ENCODE results near the gene PTGDS. TPM values are rescaled to one million over a fixed set of nuclear protein-coding genes. Genes with fewer than 3 reads are reported as not detected.
A peak's percentile ranks its signal among the peaks of the same experiment; 100 is the strongest.

The PTGDS gene
- total and polyA plus RNA-seq, 10 of the 15 experiments (the other 5 are each of a cell fraction or from before 2014, with no cell fraction given) = not detected

GRCh38 chr9:137030538-137031527 is 53.5 kb downstream of the PTGDS start:
- ChIA-PET RAD21 (ENCODE audit: unreplicated experiment) (interaction anchor here (0.5 to 2.1 kb wide), 4 partner anchors 37 to 264 kb away, joined by 3 to 15 read pairs (median 4); no protein-coding TSS in a partner anchor), CTCF (interaction anchor here (1.1 to 4.7 kb wide), 13 partner anchors 16 to 243 kb away, joined by 4 to 65 read pairs (median 7); partner anchors contain the start of genes AJM1, C8G, CLIC3 and PAXX), POLR2A (interaction anchor here (0.5 kb wide), 1 partner anchor 11 kb away, joined by 4 read pairs; no protein-coding TSS in a partner anchor), SMC1A (ENCODE audit: uncharacterized antibody, unreplicated experiment) (interaction anchor here (2.1 to 5.2 kb wide), 2 partner anchors 83 kb away, joined by 14 to 77 read pairs; no protein-coding TSS in a partner anchor)
- Histone ChIP-seq H3K36me3 (ENCODE audit: control insufficient read depth in 2 of 2, insufficient read depth in 2 of 2, low read length in 1 of 2) (no peaks in the 10 kb centered on the region), H3K27me3 (replicated peaks in 1 of 2; ENCODE audit: control insufficient read depth in 2 of 2, insufficient read depth in 2 of 2, low read length in 1 of 2) (peaks cover 0 to 2% of the 10 kb centered on the region in 2 experiments; a peak in 2 of 4 replicates), H3K9ac (ENCODE audit: control insufficient read depth, insufficient read depth, low read length) (no peak overlapping the region), H3K4me2 (ENCODE audit: control insufficient read depth, insufficient read depth) (peak overlapping the region; percentile 30; the same call in 1 of the 2 replicates), H3K4me1 (ENCODE audit: control insufficient read depth, insufficient read depth, low read length) (peaks cover 50% of the 10 kb centered on the region), H3K9me3 (replicated peaks; ENCODE audit: control insufficient read depth, insufficient read depth, low read length) (no peaks in the 10 kb centered on the region), H3K27ac (ENCODE audit: control insufficient read depth, insufficient read depth) (no peak overlapping the region), H2AFZ (ENCODE audit: control insufficient read depth, low read depth, low read length) (no peak overlapping the region), H3K4me3 (no peak overlapping the region), H3K79me2 (ENCODE audit: control insufficient read depth, insufficient read depth, low read length) (no peaks in the 10 kb centered on the region), H4K20me1 (ENCODE audit: control insufficient read depth, insufficient read depth) (no peaks in the 10 kb centered on the region)
- intact Hi-C loops (cut with micrococcal nuclease; ENCODE audit: unreplicated experiment) = no loop called here
- FAIRE-seq (no peak), ATAC-seq (no peak), DNase-seq (ENCODE audit: low read depth, low spot score) (peak; percentile 42)
- TF ChIP-seq NRF1 (conservative IDR thresholded peaks at IDR 0.05; ENCODE audit: low read depth, low read length) (no peak), RUNX3 (IDR thresholded peaks at IDR 0.05; ENCODE audit: low read length) (peak; percentile 55), EGR1 (IDR thresholded peaks at IDR 0.05; ENCODE audit: borderline replicate concordance in 1 of 2, low read depth in 2 of 2, low read length in 2 of 2) (peak in 1 of 2 experiments; percentile 61; a peak in 2 of 3 replicates), MEF2A (IDR thresholded peaks at IDR 0.05; ENCODE audit: insufficient read depth, low read depth, low read length) (no peak), TCF7 (IDR thresholded peaks at IDR 0.05; ENCODE audit: borderline replicate concordance) (no peak), MEF2B (IDR thresholded peaks at IDR 0.05; ENCODE audit: partially characterized antibody, poor library complexity, severe bottlenecking) (no peak)
- in situ Hi-C loops (cut with MboI) = no loop called here
- no TSS peak for BruUV-seq (replicated peaks)
- 3% methylated on average over 65 of the region's 65 CpGs for WGBS (ENCODE audit: insufficient coverage, insufficient replicate concordance, low lambda C conversion rate, missing lambda C conversion rate)

Other genes starting within 250 kb of the PTGDS start
Only the 7 nearest of the 37 such genes appear.
- 84.3 and 97.3 TPM in 2 replicates for gene FBXW5, start 32.8 kb upstream of the PTGDS start, total RNA-seq (2014; rRNA removed)
- gene FBXW5, start 32.8 kb upstream of the PTGDS start, total RNA-seq (2014; rRNA removed; fragmentation: Illumina TruSeq; extraction: Trizol) = 11.7 and 15.5 TPM in 2 replicates
- 70.4 and 73.0 TPM in 2 replicates for gene FBXW5, start 32.8 kb upstream of the PTGDS start, total RNA-seq (2021)
- gene FBXW5, start 32.8 kb upstream of the PTGDS start, polyA plus RNA-seq (2011; rRNA removed) = 10.6 and 29.8 TPM in 2 replicates
- gene FBXW5, start 32.8 kb upstream of the PTGDS start, polyA plus RNA-seq (2014; fragmentation: Illumina TruSeq; extraction: Trizol) = 0.68 and 5.0 TPM in 2 replicates
- 1 to 10 TPM in 1 of 2 experiments, under 1 TPM in 1; 0.21 to 1.4 TPM for gene FBXW5, start 32.8 kb upstream of the PTGDS start, polyA plus RNA-seq (2014; fragmentation: Nextera tagmentation; extraction: Ambion mirVana)
- 67.3 and 79.6 TPM in 2 replicates for gene FBXW5, start 32.8 kb upstream of the PTGDS start, polyA plus RNA-seq (2014; rRNA removed)
- gene FBXW5, start 32.8 kb upstream of the PTGDS start, polyA plus RNA-seq (2016; fragmentation: Nextera tagmentation; extraction: Ambion mirVana) = 10 to 100 TPM; 59.2 to 63.4 TPM
- not detected in 2 replicates for gene C8G, start 32.3 kb upstream of the PTGDS start, total RNA-seq (2014; rRNA removed)
- gene C8G, start 32.3 kb upstream of the PTGDS start, total RNA-seq (2014; rRNA removed; fragmentation: Illumina TruSeq; extraction: Trizol) = not detected in 2 replicates
- 0.64 and 0.69 TPM in 2 replicates for gene C8G, start 32.3 kb upstream of the PTGDS start, total RNA-seq (2021)
- gene C8G, start 32.3 kb upstream of the PTGDS start, polyA plus RNA-seq (2011; rRNA removed) = not detected in 2 replicates
- gene C8G, start 32.3 kb upstream of the PTGDS start, polyA plus RNA-seq (2014; fragmentation: Illumina TruSeq; extraction: Trizol) = not detected in 2 replicates
- gene C8G, start 32.3 kb upstream of the PTGDS start, polyA plus RNA-seq (2014; fragmentation: Nextera tagmentation; extraction: Ambion mirVana) = not detected
- gene C8G, start 32.3 kb upstream of the PTGDS start, polyA plus RNA-seq (2014; rRNA removed) = 0.26 and 1.5 TPM in 2 replicates
- gene C8G, start 32.3 kb upstream of the PTGDS start, polyA plus RNA-seq (2016; fragmentation: Nextera tagmentation; extraction: Ambion mirVana) = under 1 TPM in 1 of 2 experiments, not detected in 1; 0.50 TPM
- gene LCN12, start 25.2 kb upstream of the PTGDS start, total RNA-seq (2014; rRNA removed) = 0.40 TPM in 1 of 2 replicates, not detected in the other
- gene LCN12, start 25.2 kb upstream of the PTGDS start, total RNA-seq (2014; rRNA removed; fragmentation: Illumina TruSeq; extraction: Trizol) = not detected in 2 replicates
- gene LCN12, start 25.2 kb upstream of the PTGDS start, total RNA-seq (2021) = 0.64 TPM in 1 of 2 replicates, not detected in the other
- 0.20 and 0.48 TPM in 2 replicates for gene LCN12, start 25.2 kb upstream of the PTGDS start, polyA plus RNA-seq (2011; rRNA removed)
- 0.25 TPM in 1 of 2 replicates, not detected in the other for gene LCN12, start 25.2 kb upstream of the PTGDS start, polyA plus RNA-seq (2014; fragmentation: Illumina TruSeq; extraction: Trizol)
- gene LCN12, start 25.2 kb upstream of the PTGDS start, polyA plus RNA-seq (2014; fragmentation: Nextera tagmentation; extraction: Ambion mirVana) = not detected
- gene LCN12, start 25.2 kb upstream of the PTGDS start, polyA plus RNA-seq (2014; rRNA removed) = 0.06 and 0.41 TPM in 2 replicates
- under 1 TPM; 0.33 to 0.44 TPM for gene LCN12, start 25.2 kb upstream of the PTGDS start, polyA plus RNA-seq (2016; fragmentation: Nextera tagmentation; extraction: Ambion mirVana)
- gene LCNL1, start 5.5 kb downstream of the PTGDS start, total RNA-seq (2014; rRNA removed) = not detected in 2 replicates
- not detected in 2 replicates for gene LCNL1, start 5.5 kb downstream of the PTGDS start, total RNA-seq (2014; rRNA removed; fragmentation: Illumina TruSeq; extraction: Trizol)
- not detected in 2 replicates for gene LCNL1, start 5.5 kb downstream of the PTGDS start, total RNA-seq (2021)
- gene LCNL1, start 5.5 kb downstream of the PTGDS start, polyA plus RNA-seq (2011; rRNA removed) = not detected in 2 replicates
- not detected in 2 replicates for gene LCNL1, start 5.5 kb downstream of the PTGDS start, polyA plus RNA-seq (2014; fragmentation: Illumina TruSeq; extraction: Trizol)
- not detected for gene LCNL1, start 5.5 kb downstream of the PTGDS start, polyA plus RNA-seq (2014; fragmentation: Nextera tagmentation; extraction: Ambion mirVana)
- not detected in 2 replicates for gene LCNL1, start 5.5 kb downstream of the PTGDS start, polyA plus RNA-seq (2014; rRNA removed)
- gene LCNL1, start 5.5 kb downstream of the PTGDS start, polyA plus RNA-seq (2016; fragmentation: Nextera tagmentation; extraction: Ambion mirVana) = not detected
- 30.9 and 44.3 TPM in 2 replicates for gene PAXX, start 14.9 kb downstream of the PTGDS start, total RNA-seq (2014; rRNA removed)
- 10.5 and 14.7 TPM in 2 replicates for gene PAXX, start 14.9 kb downstream of the PTGDS start, total RNA-seq (2014; rRNA removed; fragmentation: Illumina TruSeq; extraction: Trizol)
- 47.7 and 49.3 TPM in 2 replicates for gene PAXX, start 14.9 kb downstream of the PTGDS start, total RNA-seq (2021)
- 6.2 and 10.9 TPM in 2 replicates for gene PAXX, start 14.9 kb downstream of the PTGDS start, polyA plus RNA-seq (2011; rRNA removed)
- gene PAXX, start 14.9 kb downstream of the PTGDS start, polyA plus RNA-seq (2014; fragmentation: Illumina TruSeq; extraction: Trizol) = 1.4 and 4.1 TPM in 2 replicates
- gene PAXX, start 14.9 kb downstream of the PTGDS start, polyA plus RNA-seq (2014; fragmentation: Nextera tagmentation; extraction: Ambion mirVana) = 1 to 10 TPM in 1 of 2 experiments, under 1 TPM in 1; 0.18 to 2.9 TPM
- gene PAXX, start 14.9 kb downstream of the PTGDS start, polyA plus RNA-seq (2014; rRNA removed) = 50.6 and 67.5 TPM in 2 replicates
- gene PAXX, start 14.9 kb downstream of the PTGDS start, polyA plus RNA-seq (2016; fragmentation: Nextera tagmentation; extraction: Ambion mirVana) = 10 to 100 TPM; 60.1 to 60.6 TPM
- gene CLIC3, start 19.1 kb downstream of the PTGDS start, total RNA-seq (2014; rRNA removed) = not detected in 2 replicates
- not detected in 2 replicates for gene CLIC3, start 19.1 kb downstream of the PTGDS start, total RNA-seq (2014; rRNA removed; fragmentation: Illumina TruSeq; extraction: Trizol)
- gene CLIC3, start 19.1 kb downstream of the PTGDS start, total RNA-seq (2021) = not detected in 2 replicates
- gene CLIC3, start 19.1 kb downstream of the PTGDS start, polyA plus RNA-seq (2011; rRNA removed) = not detected in 2 replicates
- gene CLIC3, start 19.1 kb downstream of the PTGDS start, polyA plus RNA-seq (2014; fragmentation: Illumina TruSeq; extraction: Trizol) = not detected in 2 replicates
- gene CLIC3, start 19.1 kb downstream of the PTGDS start, polyA plus RNA-seq (2014; fragmentation: Nextera tagmentation; extraction: Ambion mirVana) = not detected
- 0.25 TPM in 1 of 2 replicates, not detected in the other for gene CLIC3, start 19.1 kb downstream of the PTGDS start, polyA plus RNA-seq (2014; rRNA removed)
- under 1 TPM in 1 of 2 experiments, not detected in 1; 0.31 TPM for gene CLIC3, start 19.1 kb downstream of the PTGDS start, polyA plus RNA-seq (2016; fragmentation: Nextera tagmentation; extraction: Ambion mirVana)
- gene ABCA2, start 50.7 kb downstream of the PTGDS start, total RNA-seq (2014; rRNA removed) = 0.93 and 1.2 TPM in 2 replicates
- 0.13 and 0.46 TPM in 2 replicates for gene ABCA2, start 50.7 kb downstream of the PTGDS start, total RNA-seq (2014; rRNA removed; fragmentation: Illumina TruSeq; extraction: Trizol)
- gene ABCA2, start 50.7 kb downstream of the PTGDS start, total RNA-seq (2021) = 1.8 and 2.6 TPM in 2 replicates
- 1.2 and 2.3 TPM in 2 replicates for gene ABCA2, start 50.7 kb downstream of the PTGDS start, polyA plus RNA-seq (2011; rRNA removed)
- 0.08 and 0.34 TPM in 2 replicates for gene ABCA2, start 50.7 kb downstream of the PTGDS start, polyA plus RNA-seq (2014; fragmentation: Illumina TruSeq; extraction: Trizol)
- gene ABCA2, start 50.7 kb downstream of the PTGDS start, polyA plus RNA-seq (2014; fragmentation: Nextera tagmentation; extraction: Ambion mirVana) = not detected
- 1.1 and 2.7 TPM in 2 replicates for gene ABCA2, start 50.7 kb downstream of the PTGDS start, polyA plus RNA-seq (2014; rRNA removed)
- under 1 TPM; 0.25 to 0.35 TPM for gene ABCA2, start 50.7 kb downstream of the PTGDS start, polyA plus RNA-seq (2016; fragmentation: Nextera tagmentation; extraction: Ambion mirVana)